HG03060 (cell line): Measurements from ENCODE around the gene ESF1.
"Not testable (repeated sequence)": the region's sequence is repeated elsewhere in the genome, so short reads cannot be mapped to it uniquely, and the experiment has no call there.

ENCODE experiments used
- ATAC-seq: cut with Tn5 transposase; IDR thresholded peaks from one replicate; pipeline ENCODE4 v1.9.1; 2021; ENCODE audit warnings: low read depth, moderate number of reproducible peaks; ENCODE audit not compliant: unreplicated experiment

Gene ESF1

GRCh38 chr20:13788167-13788834 is 3.6 kb upstream of the ESF1 start:
- peak; percentile 37 for ATAC-seq

GRCh38 chr20:13786143-13786828 is 1.6 kb upstream of the ESF1 start:
- no peak for ATAC-seq

GRCh38 chr20:13784271-13784892 is 337 bp downstream of the ESF1 start:
- ATAC-seq = no peak

- no peak for ATAC-seq
These were observed 1.2 kb downstream of the ESF1 start for GRCh38 chr20:13783528-13783927.

GRCh38 chr20:13778827-13779226 is 5.9 kb downstream of the ESF1 start:
- ATAC-seq = no peak

- ATAC-seq = no peak
These were observed 7.5 kb downstream of the ESF1 start for GRCh38 chr20:13777171-13777601.

- ATAC-seq = no peak
These were observed 8.9 kb downstream of the ESF1 start for GRCh38 chr20:13775867-13776266.

- no peak for ATAC-seq
These were observed 12.2 kb downstream of the ESF1 start for GRCh38 chr20:13772529-13772928.

GRCh38 chr20:13771853-13772453 is 12.8 kb downstream of the ESF1 start:
- ATAC-seq = no peak

- ATAC-seq = no peak
These were observed 14.6 kb downstream of the ESF1 start for GRCh38 chr20:13770141-13770540.

- ATAC-seq = no peak
These were observed 18.8 kb downstream of the ESF1 start for GRCh38 chr20:13765868-13766416.

GRCh38 chr20:13765299-13765698 is 19.4 kb downstream of the ESF1 start:
- no peak for ATAC-seq

GRCh38 chr20:13760451-13760946 is 24.2 kb downstream of the ESF1 start:
- not testable (repeated sequence) for ATAC-seq

GRCh38 chr20:13758884-13759283 is 25.8 kb downstream of the ESF1 start:
- ATAC-seq = no peak

- ATAC-seq = no peak
These were observed 28.2 kb downstream of the ESF1 start for GRCh38 chr20:13756551-13756950.

- no peak for ATAC-seq
These were observed 28.9 kb downstream of the ESF1 start for GRCh38 chr20:13755809-13756208.

- no peak for ATAC-seq
These were observed 31.2 kb downstream of the ESF1 start for GRCh38 chr20:13753436-13754036.

- ATAC-seq = no peak
These were observed 34.9 kb downstream of the ESF1 start for GRCh38 chr20:13749811-13750210.

GRCh38 chr20:13745784-13746183 is 38.9 kb downstream of the ESF1 start:
- ATAC-seq = no peak

GRCh38 chr20:13744352-13744751 is 40.4 kb downstream of the ESF1 start:
- no peak for ATAC-seq
